HG03025 (cell line): ENCODE data around the gene SUFU.
"Not testable (repeated sequence)": the region's sequence is repeated elsewhere in the genome, so short reads cannot be mapped to it uniquely, and the experiment has no call there.

Experiments used
- ATAC-seq: cut with Tn5 transposase; IDR thresholded peaks from one replicate; pipeline ENCODE4 v1.9.1; 2021; ENCODE audit warnings: mild to moderate bottlenecking, moderate library complexity; ENCODE audit not compliant: unreplicated experiment, low FRiP score

The SUFU gene

GRCh38 chr10:102508506-102508905, 4.7 kb downstream of the SUFU start:
- ATAC-seq: no peak

DNA sequence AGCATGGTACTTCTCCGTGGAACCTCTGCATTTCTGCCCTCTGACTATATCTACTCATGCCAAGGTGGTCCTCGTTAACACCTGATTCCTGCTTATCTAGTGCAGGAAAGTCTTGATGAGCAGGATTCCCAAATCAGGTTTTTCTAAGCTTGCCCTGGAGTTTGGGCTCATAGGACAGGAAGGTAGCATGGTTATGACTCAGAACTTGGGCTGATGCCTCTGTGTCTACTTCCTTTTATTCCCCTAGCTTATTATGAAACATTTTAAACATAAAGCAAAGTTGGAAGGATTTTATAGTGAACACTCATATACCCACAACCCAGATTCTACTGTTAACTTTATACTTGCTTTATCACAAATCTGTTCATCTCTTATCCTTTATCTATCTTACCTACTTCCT, 5.6 kb downstream of the SUFU start:
- no peak for ATAC-seq

DNA sequence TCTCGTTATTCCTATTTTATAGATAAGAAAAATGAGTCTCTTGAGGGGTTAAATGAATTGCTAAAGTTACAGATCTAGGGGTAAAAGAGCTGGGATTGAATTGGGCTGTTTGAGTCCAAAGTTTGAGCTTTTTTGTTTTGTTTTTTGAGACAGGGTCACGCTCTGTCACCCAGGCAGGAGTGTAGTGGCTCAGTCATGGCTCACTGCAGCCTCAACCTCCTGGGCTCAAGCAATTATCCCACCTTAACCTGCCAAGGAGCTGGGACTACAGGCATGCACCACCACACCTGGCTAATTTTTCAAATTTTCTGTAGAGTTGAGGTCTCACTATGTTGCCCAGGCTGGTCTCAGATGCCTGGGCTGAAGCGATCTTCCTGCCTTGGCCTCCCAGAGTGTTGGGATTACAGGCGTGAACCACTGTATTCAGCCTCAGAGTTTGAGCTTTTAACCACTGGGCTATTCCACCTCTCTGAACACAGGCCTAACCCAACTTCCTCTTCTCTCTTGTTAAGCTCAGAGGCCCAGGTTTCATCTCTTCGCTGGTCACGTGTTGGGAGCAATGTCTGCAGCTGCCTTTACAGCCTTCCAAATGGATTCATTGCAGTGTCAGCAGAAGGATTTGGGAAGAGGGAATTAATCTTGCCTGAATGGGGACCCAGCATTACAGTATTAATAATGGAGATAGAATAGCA, 8.0 kb downstream of the SUFU start:
- ATAC-seq: no peak

GRCh38 chr10:102514487-102515311, 10.9 kb downstream of the SUFU start:
- no peak for ATAC-seq

DNA sequence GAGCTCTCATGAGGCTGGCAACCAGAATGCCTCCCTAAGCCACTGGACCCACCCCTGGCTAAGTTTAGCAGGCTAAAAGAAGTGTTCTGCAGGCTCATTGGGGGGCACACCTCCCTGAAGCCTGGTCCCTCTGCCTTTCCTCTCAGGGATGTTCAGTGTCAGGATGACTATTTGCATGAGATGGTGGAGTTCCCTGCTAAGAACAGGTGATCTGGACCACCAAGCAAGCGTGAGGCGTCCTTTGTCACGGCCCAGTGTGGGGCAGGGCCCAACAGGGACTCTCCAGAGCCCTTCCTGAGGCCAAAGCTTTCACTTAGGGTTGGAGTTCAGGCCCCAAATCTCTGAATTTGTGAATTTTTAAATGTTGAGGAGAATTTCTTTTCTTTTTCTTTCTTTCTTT, 12.0 kb downstream of the SUFU start:
- no peak for ATAC-seq

- no peak for ATAC-seq
These were observed 13.8 kb downstream of the SUFU start for GRCh38 chr10:102517553-102517952.

GRCh38 chr10:102519246-102519825, 15.6 kb downstream of the SUFU start:
- no peak for ATAC-seq

DNA sequence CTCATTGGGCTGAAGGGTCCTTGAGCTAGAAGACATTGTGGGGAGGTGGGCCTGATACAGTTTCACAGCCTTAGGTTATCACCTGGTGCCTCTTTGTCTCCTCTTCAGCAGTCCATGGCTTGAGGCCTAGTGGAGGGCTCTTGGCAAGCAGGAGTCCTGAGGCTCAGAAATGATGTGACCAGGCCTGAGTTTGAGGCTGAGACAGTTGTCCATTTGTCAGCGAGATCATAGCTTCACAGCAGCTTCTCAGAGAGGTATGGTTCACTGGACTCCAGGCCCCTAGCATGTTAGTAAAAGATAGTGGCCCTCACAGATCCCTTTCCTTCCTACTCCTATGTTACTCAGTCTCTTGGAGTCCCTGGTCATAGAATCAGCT, 19.1 kb downstream of the SUFU start:
- ATAC-seq: no peak

- no peak for ATAC-seq
These were observed 19.7 kb downstream of the SUFU start for GRCh38 chr10:102523250-102524029.

GRCh38 chr10:102524746-102525145, 21.0 kb downstream of the SUFU start:
- no peak for ATAC-seq

GRCh38 chr10:102527546-102527945, 23.8 kb downstream of the SUFU start:
- ATAC-seq: no peak

- no peak for ATAC-seq
These were observed 30.6 kb downstream of the SUFU start for GRCh38 chr10:102534333-102534732.

- not testable (repeated sequence) for ATAC-seq
These were observed 31.2 kb downstream of the SUFU start for GRCh38 chr10:102534966-102535365.

- ATAC-seq: no peak
These were observed 31.8 kb downstream of the SUFU start for GRCh38 chr10:102535481-102536147.

DNA sequence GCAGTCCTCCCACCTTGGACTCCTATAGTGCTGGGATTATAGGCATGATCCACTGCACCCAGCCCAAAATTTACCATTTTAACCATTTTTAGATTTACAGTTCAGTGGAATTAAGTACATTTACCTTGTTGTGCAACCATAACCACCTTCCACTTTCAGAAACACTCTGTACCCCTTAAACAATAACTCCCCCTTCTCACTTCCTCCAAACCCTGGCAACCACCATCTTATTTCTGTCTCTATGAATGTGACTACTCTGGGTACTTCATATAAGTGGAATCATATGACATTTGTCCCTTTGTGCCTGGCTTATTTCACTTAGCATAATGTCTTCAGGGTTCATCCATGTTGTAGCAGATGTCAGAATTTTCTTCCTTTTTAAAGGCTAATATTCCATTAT, 33.6 kb downstream of the SUFU start:
- no peak for ATAC-seq

- ATAC-seq: no peak
These were observed 34.2 kb downstream of the SUFU start for GRCh38 chr10:102537948-102538347.

GRCh38 chr10:102538811-102539210, 35.0 kb downstream of the SUFU start:
- no peak for ATAC-seq

DNA sequence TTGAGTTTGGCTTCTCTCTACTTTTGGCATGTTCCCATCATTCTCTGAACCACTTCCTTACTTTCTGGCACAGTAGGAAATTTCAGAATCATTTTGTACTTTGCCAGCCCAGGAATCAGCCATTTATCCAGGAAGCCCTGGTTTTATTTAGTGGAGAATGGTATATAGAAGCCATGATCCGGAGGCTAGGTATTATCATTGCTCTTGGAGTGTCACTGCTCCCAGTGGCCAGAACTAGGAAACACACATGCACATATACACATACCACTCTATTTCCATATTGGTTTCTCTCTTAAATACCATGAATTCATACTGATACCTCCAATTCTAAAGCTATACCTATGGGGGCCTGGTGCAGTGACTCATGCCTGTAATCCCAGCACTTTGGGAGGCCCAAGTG, 36.3 kb downstream of the SUFU start:
- ATAC-seq: no peak

GRCh38 chr10:102542800-102543418, 39.1 kb downstream of the SUFU start:
- ATAC-seq: no peak

DNA sequence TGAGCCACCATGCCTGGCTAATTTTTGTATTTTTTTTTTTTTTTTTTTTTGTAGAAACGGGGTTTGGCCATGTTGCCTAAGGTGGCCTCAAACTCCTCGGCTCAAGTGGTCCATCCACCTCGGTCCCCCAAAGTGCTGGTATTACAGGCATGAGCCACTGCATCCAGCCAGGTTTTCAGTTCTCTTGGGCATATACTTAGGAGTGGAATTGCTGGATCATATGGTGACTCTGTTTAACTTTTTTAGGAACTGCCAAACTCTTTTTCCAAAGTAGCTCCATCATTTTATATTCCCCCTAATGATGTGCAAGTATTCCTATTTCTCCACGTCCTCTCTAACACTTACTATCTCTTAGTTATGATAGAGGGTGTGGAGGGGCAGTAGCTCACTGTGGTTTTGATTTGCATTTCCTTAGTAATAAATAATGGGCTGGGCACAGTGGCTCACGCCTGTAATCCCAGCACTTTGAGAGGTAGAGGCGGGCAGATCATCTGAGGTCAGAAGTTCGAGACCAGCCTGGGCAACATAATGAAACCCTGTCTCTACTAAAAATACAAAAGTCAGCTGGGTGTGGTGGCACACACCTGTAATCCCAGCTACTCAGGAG, 41.6 kb downstream of the SUFU start:
- no peak for ATAC-seq
